IPS DF 6.9 (cell line): Measurements from ENCODE around the gene IGLL5.

Experiments
- DNase-seq: peaks from one replicate; pipeline ENCODE4 v3.0.0-alpha.2; 2013; ENCODE audit warnings: low read depth, low spot score
- H3K27ac ChIP-seq: one replicate; pipeline ENCODE4 v1.5.1; 2013; ENCODE audit warnings: low read length, control low read depth
- H3K27me3 ChIP-seq: 2 replicates; pipeline ENCODE4 v1.6.1; 2013; ENCODE audit warnings: mild to moderate bottlenecking, low read length; ENCODE audit not compliant: control insufficient read depth, insufficient read depth
- H3K36me3 ChIP-seq: 2 replicates; pipeline ENCODE4 v1.6.1; 2013; ENCODE audit warnings: low read length; ENCODE audit not compliant: control insufficient read depth, insufficient read depth
- H3K4me1 ChIP-seq: 2 replicates; pipeline ENCODE4 v1.6.1; 2013; ENCODE audit warnings: low read length; ENCODE audit not compliant: control insufficient read depth, insufficient read depth
- H3K4me3 ChIP-seq: 2 replicates; pipeline ENCODE4 v1.5.1; 2013; ENCODE audit warnings: mild to moderate bottlenecking, low read length
- H3K9me3 ChIP-seq: 2 replicates; pipeline ENCODE4 v1.6.1; 2013; ENCODE audit warnings: low read length, inconsistent platforms; ENCODE audit not compliant: control insufficient read depth, insufficient read depth
- WGBS: extraction: QIAGEN DNeasy Blood & Tissue Kit; methylation state at CpG from one replicate; pipeline ENCODE4 v1.1.7; 2013; ENCODE audit warnings: mixed read lengths, missing lambda C conversion rate; ENCODE audit not compliant: insufficient read length, insufficient coverage; 5-methylcytosine and 5-hydroxymethylcytosine counted together

The IGLL5 gene

GRCh38 chr22:22908941-22909604, 21.5 kb downstream of the IGLL5 start:
- no CpG with 5 or more reads among the region's 6 CpGs for WGBS
- no peak overlapping the region for H3K27ac ChIP-seq
- no peak overlapping the region for H3K4me3 ChIP-seq
- no peaks in the 10 kb centered on the region for H3K36me3 ChIP-seq
- no peaks in the 10 kb centered on the region for H3K4me1 ChIP-seq
- H3K9me3 ChIP-seq: no peaks in the 10 kb centered on the region
- no peaks in the 10 kb centered on the region; the same call in 1 of the 2 replicates for H3K27me3 ChIP-seq
- DNase-seq: no peak

DNA sequence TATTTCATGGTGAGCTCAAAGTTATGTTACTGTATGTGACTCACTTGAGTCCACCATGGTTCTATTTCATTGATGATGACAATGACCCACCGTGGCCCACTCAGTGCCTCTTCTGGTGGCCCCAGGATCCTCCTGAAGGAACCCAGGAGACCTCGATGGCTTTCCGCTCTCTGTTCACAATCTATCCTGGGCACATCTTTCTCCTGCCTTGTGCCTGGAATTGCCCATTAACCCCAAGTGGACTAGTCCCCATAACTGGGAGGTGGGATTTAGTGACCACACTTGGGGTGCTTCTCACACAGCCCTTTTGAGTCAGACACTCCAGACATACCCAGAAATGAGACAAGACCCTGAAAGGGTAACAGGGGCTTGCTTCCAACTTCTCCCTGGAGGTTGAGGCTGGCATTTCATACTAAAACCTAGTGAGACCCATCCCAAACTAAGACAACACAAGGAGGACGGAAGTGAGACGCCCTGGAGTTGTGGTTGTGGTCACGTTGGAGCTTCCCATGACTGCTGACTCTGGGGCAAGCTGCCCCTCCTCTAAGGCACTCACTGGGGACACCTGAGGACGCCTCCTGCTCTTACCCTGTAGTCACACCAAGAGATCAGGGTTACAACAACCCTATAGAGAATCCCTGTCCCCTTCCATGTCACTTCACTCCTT, 22.1 kb downstream of the IGLL5 start:
- H3K4me1 ChIP-seq: no peaks in the 10 kb centered on the region
- H3K9me3 ChIP-seq: no peaks in the 10 kb centered on the region
- H3K27ac ChIP-seq: no peak overlapping the region
- H3K4me3 ChIP-seq: no peak overlapping the region
- no peaks in the 10 kb centered on the region; the same call in 1 of the 2 replicates for H3K27me3 ChIP-seq
- DNase-seq: no peak
- H3K36me3 ChIP-seq: no peaks in the 10 kb centered on the region
- WGBS: no CpG with 5 or more reads among the region's 7 CpGs

GRCh38 chr22:22910272-22911240, 22.9 kb downstream of the IGLL5 start:
- Histone ChIP-seq H3K36me3 (no peaks in the 10 kb centered on the region), H3K27me3 (no peaks in the 10 kb centered on the region; the same call in 1 of the 2 replicates), H3K9me3 (peaks cover 3% of the 10 kb centered on the region; the same call in 1 of the 2 replicates), H3K27ac (no peak overlapping the region), H3K4me1 (no peaks in the 10 kb centered on the region), H3K4me3 (no peak overlapping the region; the same call in 1 of the 2 replicates)
- WGBS: no CpG with 5 or more reads among the region's 15 CpGs
- DNase-seq: no peak

GRCh38 chr22:22911327-22912134, 23.9 kb downstream of the IGLL5 start:
- no CpG with 5 or more reads among the region's 15 CpGs for WGBS
- Histone ChIP-seq H3K36me3 (no peaks in the 10 kb centered on the region), H3K4me3 (no peak overlapping the region), H3K27me3 (no peaks in the 10 kb centered on the region; the same call in 1 of the 2 replicates), H3K9me3 (peaks cover 3% of the 10 kb centered on the region; the same call in 1 of the 2 replicates), H3K27ac (no peak overlapping the region), H3K4me1 (no peaks in the 10 kb centered on the region)
- DNase-seq: no peak

GRCh38 chr22:22912135-22912987, 24.7 kb downstream of the IGLL5 start:
- Histone ChIP-seq H3K9me3 (peaks cover 3% of the 10 kb centered on the region; the same call in 1 of the 2 replicates), H3K27me3 (no peaks in the 10 kb centered on the region; the same call in 1 of the 2 replicates), H3K36me3 (no peaks in the 10 kb centered on the region), H3K4me1 (no peaks in the 10 kb centered on the region), H3K4me3 (no peak overlapping the region), H3K27ac (no peak overlapping the region)
- no peak for DNase-seq
- no CpG with 5 or more reads among the region's 8 CpGs for WGBS

- Histone ChIP-seq H3K9me3 (peaks cover 3% of the 10 kb centered on the region; the same call in 1 of the 2 replicates), H3K4me3 (no peak overlapping the region), H3K4me1 (no peaks in the 10 kb centered on the region), H3K27ac (no peak overlapping the region), H3K27me3 (no peaks in the 10 kb centered on the region; the same call in 1 of the 2 replicates), H3K36me3 (no peaks in the 10 kb centered on the region)
- no peak for DNase-seq
- WGBS: no CpG with 5 or more reads among the region's 7 CpGs
Measured at GRCh38 chr22:22912988-22913253, 25.3 kb downstream of the IGLL5 start.

GRCh38 chr22:22913989-22914388, 26.4 kb downstream of the IGLL5 start:
- Histone ChIP-seq H3K9me3 (peaks cover 4% of the 10 kb centered on the region), H3K4me3 (no peak overlapping the region), H3K36me3 (no peaks in the 10 kb centered on the region), H3K27me3 (no peaks in the 10 kb centered on the region; the same call in none of the 2 replicates), H3K4me1 (no peaks in the 10 kb centered on the region), H3K27ac (no peak overlapping the region)
- no CpG with 5 or more reads among the region's 5 CpGs for WGBS
- no peak for DNase-seq

DNA sequence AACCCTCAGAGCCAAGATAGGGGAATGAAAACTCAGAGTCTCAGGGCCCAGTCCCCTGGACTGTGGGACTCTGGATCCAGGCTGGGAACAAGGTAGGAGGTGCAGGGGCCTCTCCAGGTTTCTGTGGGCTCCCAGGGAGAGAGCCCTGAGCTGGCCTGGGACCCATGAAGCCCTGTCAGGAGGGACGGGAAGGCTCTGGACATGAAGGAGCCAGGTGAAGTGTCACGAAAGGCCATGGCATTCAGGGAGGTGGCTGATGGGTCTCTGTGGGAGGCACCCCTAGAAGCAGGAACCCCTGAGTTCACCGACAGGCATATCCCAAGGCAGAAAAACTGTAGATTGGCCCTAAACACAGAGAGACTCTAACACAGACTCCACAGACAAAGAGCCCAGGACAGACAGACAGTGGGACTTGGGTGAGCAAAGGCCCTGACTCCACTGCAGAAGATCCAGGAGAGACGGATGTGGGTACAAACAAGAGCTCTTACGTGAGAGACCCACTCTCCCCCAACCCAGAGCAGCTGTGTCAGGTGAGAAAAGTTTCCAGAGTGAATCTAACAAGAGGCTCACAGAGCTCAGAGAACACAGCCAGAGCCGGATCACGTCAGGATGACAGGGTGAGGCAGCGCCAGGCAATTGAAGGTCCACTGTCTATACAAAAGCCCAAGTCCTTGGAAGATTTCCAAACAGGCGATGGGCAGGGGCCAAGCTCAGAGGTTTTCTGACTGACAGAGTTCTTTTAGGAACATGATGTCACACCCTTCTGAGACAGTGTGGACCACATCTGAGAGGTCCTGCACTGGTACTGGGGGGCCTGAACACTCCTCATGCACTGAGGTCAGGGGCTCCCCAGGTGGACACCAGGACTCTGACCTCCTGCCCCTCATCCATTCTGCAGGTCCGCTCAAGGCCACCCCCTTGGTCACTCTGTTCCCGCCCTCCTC, 27.4 kb downstream of the IGLL5 start:
- Histone ChIP-seq H3K27ac (no peak overlapping the region), H3K4me1 (no peaks in the 10 kb centered on the region), H3K9me3 (peaks cover 6% of the 10 kb centered on the region), H3K27me3 (no peaks in the 10 kb centered on the region; the same call in none of the 2 replicates), H3K36me3 (no peaks in the 10 kb centered on the region), H3K4me3 (no peak overlapping the region)
- no peak for DNase-seq
- WGBS: no CpG with 5 or more reads among the region's 11 CpGs
